Upper lobe of left lung (tissue), 4 donors: Measurements from ENCODE around the gene LYRM4.

ENCODE experiments used
- CTCF ChIP-seq, 6 experiments: fragments of 450-650 bp in 4 of 6; fragments of 200-600 bp in 2 of 6; sonication (generic) in 2 of 6; IDR thresholded peaks; one replicate each; pipeline ENCODE4 v1.5.1; 2016 to 2019; ENCODE audit warnings: antibody characterized with exemption in 6 of 6
- POLR2A ChIP-seq, 4 donors: fragments of 450-650 bp; IDR thresholded peaks; one replicate each; pipeline ENCODE4 v1.5.1; 2016 to 2017; ENCODE audit warnings: antibody characterized with exemption in 4 of 4, mild to moderate bottlenecking in 2 of 4

GRCh38 chr6:5105146-5105545 lies 155.6 kb downstream of the LYRM4 start:
- no peak for TF ChIP-seq CTCF (IDR thresholded peaks at IDR 0.05)
- no peak for TF ChIP-seq POLR2A (IDR thresholded peaks at IDR 0.05)
